DMS53 (cell line): ENCODE data around the gene WFIKKN1.
A peak's percentile ranks its signal among the peaks of the same experiment; 100 is the strongest.
"Not testable (repeated sequence)": the region's sequence is repeated elsewhere in the genome, so short reads cannot be mapped to it uniquely, and the experiment has no call there.

Source experiments
- DNase-seq: peaks from one replicate; lab custom pipeline; 2025; lab: John Stamatoyannopoulos, UW

The WFIKKN1 gene

GRCh38 chr16:595094-595528, 35.7 kb upstream of the WFIKKN1 start:
- no peak for DNase-seq

GRCh38 chr16:595942-596735, 34.6 kb upstream of the WFIKKN1 start:
- DNase-seq, result peak; percentile 73

GRCh38 chr16:596736-597060, 34.1 kb upstream of the WFIKKN1 start:
- DNase-seq, result no peak

- not testable (repeated sequence) for DNase-seq
Measured at GRCh38 chr16:597655-598054, 33.1 kb upstream of the WFIKKN1 start.

- no peak for DNase-seq
Measured at GRCh38 chr16:598823-599739, 31.7 kb upstream of the WFIKKN1 start.

GRCh38 chr16:600781-601180, 30.0 kb upstream of the WFIKKN1 start:
- no peak for DNase-seq

GRCh38 chr16:603933-604332, 26.9 kb upstream of the WFIKKN1 start:
- DNase-seq, result no peak

GRCh38 chr16:606656-607307, 24.0 kb upstream of the WFIKKN1 start:
- DNase-seq, result no peak

- DNase-seq, result no peak
Measured at GRCh38 chr16:608019-608418, 22.8 kb upstream of the WFIKKN1 start.

GRCh38 chr16:609316-609715, 21.5 kb upstream of the WFIKKN1 start:
- DNase-seq, result no peak

GRCh38 chr16:609984-610383, 20.8 kb upstream of the WFIKKN1 start:
- no peak for DNase-seq

GRCh38 chr16:610513-611381, 20.0 kb upstream of the WFIKKN1 start:
- peak; percentile 60 for DNase-seq

- no peak for DNase-seq
Measured at GRCh38 chr16:615122-615521, 15.7 kb upstream of the WFIKKN1 start.

GRCh38 chr16:616733-617586, 13.8 kb upstream of the WFIKKN1 start:
- DNase-seq, result peak; percentile 89

- peak; percentile 45 for DNase-seq
Measured at GRCh38 chr16:617855-618254, 12.9 kb upstream of the WFIKKN1 start.

GRCh38 chr16:619476-620100, 11.2 kb upstream of the WFIKKN1 start:
- DNase-seq, result no peak

- DNase-seq, result peak; percentile 28
Measured at GRCh38 chr16:620700-621525, 9.9 kb upstream of the WFIKKN1 start.

GRCh38 chr16:621526-622105, 9.2 kb upstream of the WFIKKN1 start:
- no peak for DNase-seq

- DNase-seq, result no peak
Measured at GRCh38 chr16:622920-623280, 7.9 kb upstream of the WFIKKN1 start.
